Smooth muscle cell (in vitro differentiated cells): ENCODE data around the gene FIBP. TPM values are rescaled to one million over a fixed set of nuclear protein-coding genes. Genes with fewer than 3 reads are reported as not detected.

Source experiments
- DNase-seq: peaks from one replicate; lab custom pipeline; 2025; ENCODE audit not compliant: unreplicated experiment; lab: John Stamatoyannopoulos, UW
- H2AFZ ChIP-seq: fragments of 200-600 bp; sonication (generic); 2 replicates; pipeline ENCODE4 v1.6.0; 2016; ENCODE audit warnings: antibody characterized with exemption, low read depth, mild to moderate bottlenecking
- H3F3A ChIP-seq: fragments of 200-600 bp; sonication (generic); 2 replicates; pipeline ENCODE4 v1.6.0; 2017; ENCODE audit warnings: antibody characterized with exemption, low read depth
- H3K27ac ChIP-seq: fragments of 200-600 bp; sonication (generic); 2 replicates; pipeline ENCODE4 v1.5.1; 2016; ENCODE audit warnings: low read depth, mild to moderate bottlenecking
- H3K27me3 ChIP-seq: fragments of 200-600 bp; sonication (generic); 2 replicates; pipeline ENCODE4 v1.6.1; 2016; ENCODE audit warnings: low read depth, mild to moderate bottlenecking
- H3K36me3 ChIP-seq: fragments of 200-600 bp; sonication (generic); 2 replicates; pipeline ENCODE4 v1.5.1; 2016; ENCODE audit warnings: low read depth
- H3K4me1 ChIP-seq: fragments of 200-600 bp; sonication (generic); 2 replicates; pipeline ENCODE4 v1.5.1; 2016; ENCODE audit warnings: low read depth
- H3K4me2 ChIP-seq: fragments of 200-600 bp; sonication (generic); 2 replicates; pipeline ENCODE4 v1.6.0; 2016; ENCODE audit warnings: mild to moderate bottlenecking
- H3K4me3 ChIP-seq: fragments of 200-600 bp; sonication (generic); 2 replicates; pipeline ENCODE4 v1.5.1; 2016; ENCODE audit warnings: mild to moderate bottlenecking
- H3K79me2 ChIP-seq: fragments of 200-600 bp; sonication (generic); 2 replicates; pipeline ENCODE4 v1.6.0; 2016; ENCODE audit warnings: low read depth, mild to moderate bottlenecking
- H3K9ac ChIP-seq: fragments of 200-600 bp; sonication (generic); 2 replicates; pipeline ENCODE4 v1.6.0; 2016; ENCODE audit warnings: low read depth
- H3K9me3 ChIP-seq: fragments of 200-600 bp; sonication (generic); replicated peaks from 2 replicates; pipeline ENCODE4 v1.5.1; 2016; ENCODE audit warnings: low read depth
- H4K20me1 ChIP-seq: fragments of 200-600 bp; sonication (generic); 2 replicates; pipeline ENCODE4 v1.6.0; 2016; ENCODE audit warnings: low read depth
- WGBS: methylation state at CpG from one replicate; pipeline ENCODE4 v1.1.7; 2016; ENCODE audit warnings: low lambda C conversion rate; 5-methylcytosine and 5-hydroxymethylcytosine counted together
- polyA plus RNA-seq: library from polyadenylated mRNA; unstranded; fragments of >200 nt; fragmentation: Nextera tagmentation; extraction: Ambion mirVana; gene quantifications from 2 replicates; pipeline ENCODE4 v1.2.1, GENCODE V29; 2016
- total RNA-seq: library from RNA; depleted of rRNA; stranded (reverse); fragments of >200 nt; gene quantifications from 2 replicates; pipeline ENCODE4 v1.2.3, GENCODE V29; 2014
- TF ChIP-seq, protein P1 (sequence below): fragments of 200-600 bp; sonication (generic); IDR thresholded peaks from 2 replicates; pipeline ENCODE4 v1.5.1; 2017; ENCODE audit warnings: borderline replicate concordance, mild to moderate bottlenecking, antibody characterized with exemption; ENCODE audit not compliant: insufficient read depth, poor library complexity, severe bottlenecking

Gene FIBP
- total and polyA plus RNA-seq, 2 experiments from 2014 or later = 109 to 114 TPM

DNA sequence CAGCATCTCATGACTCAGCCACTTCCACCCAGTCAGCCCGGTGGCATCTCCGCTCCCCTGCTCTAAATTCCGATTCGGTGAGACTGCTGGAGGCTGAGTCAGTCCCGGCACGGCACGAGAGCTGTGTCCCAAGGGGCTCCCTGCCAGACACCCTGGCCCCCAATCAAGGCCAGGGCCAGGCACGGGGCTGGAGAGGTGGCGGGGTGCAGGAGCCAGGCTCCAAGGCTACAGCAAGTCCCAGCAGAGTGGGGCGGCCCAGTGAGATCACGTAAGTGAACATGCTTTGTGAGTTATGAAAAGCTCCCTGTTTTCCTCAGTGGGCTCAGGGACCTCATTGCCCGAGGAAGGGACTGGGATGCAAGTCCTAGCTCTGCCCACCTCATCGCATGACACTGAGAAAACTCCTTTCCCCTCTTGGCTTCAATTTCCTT lies 27.6 kb upstream of the FIBP start:
- TF ChIP-seq, protein P1, sequence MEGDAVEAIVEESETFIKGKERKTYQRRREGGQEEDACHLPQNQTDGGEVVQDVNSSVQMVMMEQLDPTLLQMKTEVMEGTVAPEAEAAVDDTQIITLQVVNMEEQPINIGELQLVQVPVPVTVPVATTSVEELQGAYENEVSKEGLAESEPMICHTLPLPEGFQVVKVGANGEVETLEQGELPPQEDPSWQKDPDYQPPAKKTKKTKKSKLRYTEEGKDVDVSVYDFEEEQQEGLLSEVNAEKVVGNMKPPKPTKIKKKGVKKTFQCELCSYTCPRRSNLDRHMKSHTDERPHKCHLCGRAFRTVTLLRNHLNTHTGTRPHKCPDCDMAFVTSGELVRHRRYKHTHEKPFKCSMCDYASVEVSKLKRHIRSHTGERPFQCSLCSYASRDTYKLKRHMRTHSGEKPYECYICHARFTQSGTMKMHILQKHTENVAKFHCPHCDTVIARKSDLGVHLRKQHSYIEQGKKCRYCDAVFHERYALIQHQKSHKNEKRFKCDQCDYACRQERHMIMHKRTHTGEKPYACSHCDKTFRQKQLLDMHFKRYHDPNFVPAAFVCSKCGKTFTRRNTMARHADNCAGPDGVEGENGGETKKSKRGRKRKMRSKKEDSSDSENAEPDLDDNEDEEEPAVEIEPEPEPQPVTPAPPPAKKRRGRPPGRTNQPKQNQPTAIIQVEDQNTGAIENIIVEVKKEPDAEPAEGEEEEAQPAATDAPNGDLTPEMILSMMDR = no peak
- DNase-seq = peak; percentile 86
- Histone ChIP-seq H2AFZ (no peak overlapping the region), H3K4me3 (peak overlapping the region; percentile 6), H3K4me1 (peaks cover 19% of the 10 kb centered on the region), H3F3A (peaks cover 26% of the 10 kb centered on the region), H3K79me2 (peaks cover 34% of the 10 kb centered on the region), H3K27me3 (no peaks in the 10 kb centered on the region), H3K4me2 (peak overlapping the region; percentile 93), H3K9ac (peak overlapping the region; percentile 98), H3K27ac (peak overlapping the region; percentile 97), H3K36me3 (no peaks in the 10 kb centered on the region), H3K9me3 (no peaks in the 10 kb centered on the region), H4K20me1 (peaks cover 6% of the 10 kb centered on the region)
- WGBS = 4% methylated on average over 13 of the region's 13 CpGs

DNA sequence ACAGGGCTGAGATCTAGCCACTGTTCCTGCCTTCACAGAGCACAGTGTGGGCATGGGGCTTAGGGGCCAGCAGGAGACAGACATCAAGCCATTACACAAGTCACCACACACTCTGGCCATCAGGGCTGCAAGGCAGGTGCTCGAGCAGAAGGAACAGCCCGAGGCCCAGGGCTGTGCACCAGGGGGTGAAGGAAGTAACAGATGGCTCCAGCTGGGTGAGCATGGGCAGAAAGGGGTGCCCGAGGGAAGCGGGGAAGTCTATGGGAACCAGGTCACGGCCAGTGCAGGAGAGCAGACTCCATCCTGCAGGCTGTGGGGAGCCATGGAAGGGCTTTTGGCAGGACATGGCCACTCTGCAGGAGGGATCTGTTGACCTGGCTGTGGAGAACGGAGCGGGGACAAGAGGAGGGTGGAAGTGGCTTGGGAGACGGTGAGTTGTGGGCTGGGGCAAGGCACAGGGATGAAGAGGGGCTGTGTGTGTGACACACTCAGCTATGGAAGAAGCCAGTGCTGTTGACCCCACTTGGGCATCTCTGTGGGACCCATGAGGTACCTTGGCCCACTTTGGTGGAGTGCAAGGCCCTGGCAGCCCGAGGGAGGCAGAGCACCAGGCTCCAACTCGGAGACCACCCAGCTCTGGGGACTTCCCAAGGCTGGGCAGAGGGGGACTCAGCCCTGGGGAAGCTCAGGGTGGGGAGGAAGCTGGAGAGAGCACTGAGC lies 27.0 kb upstream of the FIBP start:
- H3K4me1 ChIP-seq = peaks cover 17% of the 10 kb centered on the region
- H3K4me3 ChIP-seq = no peak overlapping the region
- no peak for DNase-seq
- H3K27ac ChIP-seq = peak overlapping the region; percentile 97
- peaks cover 32% of the 10 kb centered on the region for H3K79me2 ChIP-seq
- H4K20me1 ChIP-seq = peaks cover 3% of the 10 kb centered on the region
- peaks cover 26% of the 10 kb centered on the region for H3F3A ChIP-seq
- peak overlapping the region; percentile 38 for H3K4me2 ChIP-seq
- TF ChIP-seq, protein P1 = no peak
- no peaks in the 10 kb centered on the region for H3K36me3 ChIP-seq
- H3K9ac ChIP-seq = peak overlapping the region; percentile 46
- no peaks in the 10 kb centered on the region for H3K9me3 ChIP-seq
- H3K27me3 ChIP-seq = no peaks in the 10 kb centered on the region
- H2AFZ ChIP-seq = no peak overlapping the region
- WGBS = 70% methylated on average over 10 of the region's 10 CpGs

DNA sequence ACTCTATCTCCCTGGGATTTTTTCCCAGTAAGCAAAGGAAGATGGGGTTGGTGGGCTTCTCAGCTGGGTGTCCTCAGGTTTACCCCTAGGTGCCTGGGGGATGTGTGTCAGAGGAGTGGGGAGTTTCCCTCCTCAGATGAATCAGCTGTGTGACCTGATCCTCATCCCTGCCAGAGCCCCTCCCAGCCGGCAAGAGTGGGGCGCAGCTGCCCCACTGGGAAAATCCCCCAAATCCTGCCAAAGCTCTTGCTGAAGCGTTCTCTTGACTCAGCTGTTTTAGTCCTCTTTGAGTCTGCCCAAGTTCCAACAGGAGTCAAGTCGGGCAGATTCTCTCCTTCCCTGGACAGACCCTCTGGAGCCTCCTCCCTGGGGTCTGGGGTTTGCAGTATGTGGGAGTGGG lies 24.6 kb upstream of the FIBP start:
- 55% methylated on average over 4 of the region's 4 CpGs for WGBS
- no peak for DNase-seq
- Histone ChIP-seq H3K4me3 (no peak overlapping the region), H3K27me3 (no peaks in the 10 kb centered on the region), H2AFZ (no peak overlapping the region), H3K9ac (peak overlapping the region; percentile 31), H3K4me1 (peaks cover 8% of the 10 kb centered on the region), H3K27ac (peak overlapping the region; percentile 61), H3F3A (peaks cover 19% of the 10 kb centered on the region), H3K36me3 (no peaks in the 10 kb centered on the region), H3K4me2 (peak overlapping the region; percentile 15), H3K9me3 (no peaks in the 10 kb centered on the region), H3K79me2 (peaks cover 13% of the 10 kb centered on the region), H4K20me1 (no peaks in the 10 kb centered on the region)
- TF ChIP-seq, protein P1 = no peak
